GM18519 (cell line): ENCODE measurements around the gene ARHGAP10.
A peak's percentile ranks its signal among the peaks of the same experiment; 100 is the strongest.

ENCODE experiments used
- ATAC-seq: cut with Tn5 transposase; IDR thresholded peaks from one replicate; pipeline ENCODE4 v1.9.1; 2021; ENCODE audit warnings: mild to moderate bottlenecking, moderate library complexity; ENCODE audit not compliant: unreplicated experiment, low FRiP score

Gene ARHGAP10

GRCh38 chr4:148055844-148056243 is 324.0 kb downstream of the ARHGAP10 start:
- no peak for ATAC-seq

GRCh38 chr4:148056879-148057278 is 325.0 kb downstream of the ARHGAP10 start:
- ATAC-seq = peak; percentile 94

- peak; percentile 31 for ATAC-seq
These were observed 325.6 kb downstream of the ARHGAP10 start for GRCh38 chr4:148057516-148057915.

- no peak for ATAC-seq
These were observed 326.3 kb downstream of the ARHGAP10 start for GRCh38 chr4:148057984-148058859.

- ATAC-seq = no peak
These were observed 327.8 kb downstream of the ARHGAP10 start for GRCh38 chr4:148059617-148060180.

- no peak for ATAC-seq
These were observed 328.6 kb downstream of the ARHGAP10 start for GRCh38 chr4:148060264-148061140.

- no peak for ATAC-seq
These were observed 329.2 kb downstream of the ARHGAP10 start for GRCh38 chr4:148061141-148061481.

GRCh38 chr4:148061795-148062194 is 329.9 kb downstream of the ARHGAP10 start:
- no peak for ATAC-seq

GRCh38 chr4:148062301-148062950 is 330.5 kb downstream of the ARHGAP10 start:
- no peak for ATAC-seq

- no peak for ATAC-seq
These were observed 332.6 kb downstream of the ARHGAP10 start for GRCh38 chr4:148064451-148064850.

- no peak for ATAC-seq
These were observed 333.2 kb downstream of the ARHGAP10 start for GRCh38 chr4:148065075-148065474.

GRCh38 chr4:148067301-148067916 is 335.5 kb downstream of the ARHGAP10 start:
- ATAC-seq = no peak

GRCh38 chr4:148068065-148068911 is 336.4 kb downstream of the ARHGAP10 start:
- ATAC-seq = no peak

- ATAC-seq = no peak
These were observed 337.4 kb downstream of the ARHGAP10 start for GRCh38 chr4:148069086-148069894.

- ATAC-seq = no peak
These were observed 337.9 kb downstream of the ARHGAP10 start for GRCh38 chr4:148069895-148070178.

GRCh38 chr4:148071009-148071408 is 339.1 kb downstream of the ARHGAP10 start:
- ATAC-seq = no peak

GRCh38 chr4:148072789-148073188 is 340.9 kb downstream of the ARHGAP10 start:
- ATAC-seq = no peak

- no peak for ATAC-seq
These were observed 341.5 kb downstream of the ARHGAP10 start for GRCh38 chr4:148073349-148073748.

GRCh38 chr4:148074462-148074861 is 342.6 kb downstream of the ARHGAP10 start:
- ATAC-seq = no peak
